ENCODE data around the gene ZNF665. TPM values are rescaled to one million over a fixed set of nuclear protein-coding genes. Genes with fewer than 3 reads are reported as not detected.
"Not testable (repeated sequence)": the region's sequence is repeated elsewhere in the genome, so short reads cannot be mapped to it uniquely, and the experiment has no call there.

Gene ZNF665
- total RNA-seq, 1 experiment from 2014 or later, result 0.77 TPM

GRCh38 chr19:53131085-53131590 is 62.0 kb downstream of the ZNF665 start:
- H3K9me2 ChIP-seq (replicated peaks; ENCODE audit: low read length), result no peaks in the 10 kb centered on the region
- ChIA-PET CTCF (interaction anchor here (0.6 kb wide), 1 partner anchor 615 kb away, joined by 3 read pairs; no protein-coding TSS in a partner anchor), POLR2A (ENCODE audit: unreplicated experiment) (no interaction called here)
- no peak overlapping the region for H2AFZ ChIP-seq (ENCODE audit: low read length)
- no peaks in the 10 kb centered on the region for H4K20me1 ChIP-seq (ENCODE audit: low read length)
- DNase-seq (no peak), ATAC-seq (no peak)
- no peaks in the 10 kb centered on the region for H3F3A ChIP-seq (ENCODE audit: low read length, unreplicated experiment)
- H3K79me2 ChIP-seq (ENCODE audit: low read length), result no peaks in the 10 kb centered on the region
- no peaks in the 10 kb centered on the region for H3K4me1 ChIP-seq (ENCODE audit: insufficient read depth, low read length)
- H3K9me3 ChIP-seq (ENCODE audit: low read length), result peaks cover 4% of the 10 kb centered on the region; the same call in 1 of the 2 replicates
- H3K4me3 ChIP-seq (ENCODE audit: low read length), result no peak overlapping the region
- H3K36me3 ChIP-seq (ENCODE audit: low read depth, low read length), result no peaks in the 10 kb centered on the region
- BruUV-seq (replicated peaks), result no TSS peak
- no peak overlapping the region for H3K27ac ChIP-seq (ENCODE audit: low read length)
- intact Hi-C loops (cut with micrococcal nuclease), result no loop called here
- TF ChIP-seq, protein P1, sequence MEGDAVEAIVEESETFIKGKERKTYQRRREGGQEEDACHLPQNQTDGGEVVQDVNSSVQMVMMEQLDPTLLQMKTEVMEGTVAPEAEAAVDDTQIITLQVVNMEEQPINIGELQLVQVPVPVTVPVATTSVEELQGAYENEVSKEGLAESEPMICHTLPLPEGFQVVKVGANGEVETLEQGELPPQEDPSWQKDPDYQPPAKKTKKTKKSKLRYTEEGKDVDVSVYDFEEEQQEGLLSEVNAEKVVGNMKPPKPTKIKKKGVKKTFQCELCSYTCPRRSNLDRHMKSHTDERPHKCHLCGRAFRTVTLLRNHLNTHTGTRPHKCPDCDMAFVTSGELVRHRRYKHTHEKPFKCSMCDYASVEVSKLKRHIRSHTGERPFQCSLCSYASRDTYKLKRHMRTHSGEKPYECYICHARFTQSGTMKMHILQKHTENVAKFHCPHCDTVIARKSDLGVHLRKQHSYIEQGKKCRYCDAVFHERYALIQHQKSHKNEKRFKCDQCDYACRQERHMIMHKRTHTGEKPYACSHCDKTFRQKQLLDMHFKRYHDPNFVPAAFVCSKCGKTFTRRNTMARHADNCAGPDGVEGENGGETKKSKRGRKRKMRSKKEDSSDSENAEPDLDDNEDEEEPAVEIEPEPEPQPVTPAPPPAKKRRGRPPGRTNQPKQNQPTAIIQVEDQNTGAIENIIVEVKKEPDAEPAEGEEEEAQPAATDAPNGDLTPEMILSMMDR (conservative IDR thresholded peaks at IDR 0.05; ENCODE audit: low read depth, low read length), result no peak
- TF ChIP-seq EZH2phosphoT487 (IDR thresholded peaks at IDR 0.05; ENCODE audit: borderline replicate concordance, low read length), result no peak
- peak overlapping the region; percentile 74; the same call in 1 of the 2 replicates for H3K4me2 ChIP-seq (ENCODE audit: low read length)
- no peaks in the 10 kb centered on the region for H3K27me3 ChIP-seq (ENCODE audit: low read length)
- H3K9ac ChIP-seq (ENCODE audit: low read length), result no peak overlapping the region

DNA sequence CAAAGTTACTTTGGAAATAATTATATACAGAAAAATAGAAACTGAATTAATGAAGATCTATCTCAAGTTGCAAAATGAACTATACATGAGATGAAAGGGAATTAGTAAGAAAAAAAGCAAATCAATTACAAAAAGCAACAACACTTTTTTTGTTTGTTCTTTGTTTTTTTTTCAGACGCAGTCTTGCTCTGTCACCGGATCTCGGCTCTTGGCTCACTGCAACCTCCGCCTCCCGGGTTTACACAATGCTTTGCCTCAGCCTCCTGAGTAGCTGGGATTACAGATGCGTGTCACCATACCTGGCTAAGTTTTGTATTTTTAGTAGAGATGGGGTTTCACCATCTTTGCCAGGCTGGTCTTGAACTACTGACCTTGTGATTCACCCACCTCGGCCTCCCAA is 62.7 kb downstream of the ZNF665 start:
- Histone ChIP-seq H3K9ac (ENCODE audit: low read length) (no peak overlapping the region), H3K27me3 (ENCODE audit: low read length) (no peaks in the 10 kb centered on the region), H3K4me3 (ENCODE audit: low read length) (no peak overlapping the region), H3K4me1 (ENCODE audit: insufficient read depth, low read length) (no peaks in the 10 kb centered on the region), H4K20me1 (ENCODE audit: low read length) (no peaks in the 10 kb centered on the region), H3K4me2 (ENCODE audit: low read length) (no peak overlapping the region), H2AFZ (ENCODE audit: low read length) (no peak overlapping the region), H3K9me2 (replicated peaks; ENCODE audit: low read length) (no peaks in the 10 kb centered on the region), H3K79me2 (ENCODE audit: low read length) (no peaks in the 10 kb centered on the region), H3F3A (ENCODE audit: low read length, unreplicated experiment) (no peaks in the 10 kb centered on the region), H3K36me3 (ENCODE audit: low read depth, low read length) (no peaks in the 10 kb centered on the region), H3K27ac (ENCODE audit: low read length) (no peak overlapping the region), H3K9me3 (ENCODE audit: low read length) (no peaks in the 10 kb centered on the region)
- TF ChIP-seq, protein P1 (conservative IDR thresholded peaks at IDR 0.05; ENCODE audit: low read depth, low read length), result no peak
- no peak for TF ChIP-seq EZH2 (IDR thresholded peaks at IDR 0.05; ENCODE audit: low read length, unreplicated experiment)
- TF ChIP-seq EZH2phosphoT487 (IDR thresholded peaks at IDR 0.05; ENCODE audit: borderline replicate concordance, low read length), result no peak
- POLR2A ChIA-PET (ENCODE audit: unreplicated experiment), result no interaction called here
- intact Hi-C loops (cut with micrococcal nuclease), result no loop called here
- CTCF ChIA-PET, result no interaction called here
- no TSS peak for BruUV-seq (replicated peaks)
- no peak for ATAC-seq
- DNase-seq, result no peak

- ATAC-seq; H3K9ac ChIP-seq (ENCODE audit: low read length); H3F3A ChIP-seq (ENCODE audit: low read length, unreplicated experiment); H3K9me2 ChIP-seq (replicated peaks; ENCODE audit: low read length); H4K20me1 ChIP-seq (ENCODE audit: low read length); intact Hi-C loops (cut with micrococcal nuclease); POLR2A ChIA-PET (ENCODE audit: unreplicated experiment); CTCF ChIA-PET; H3K4me1 ChIP-seq (ENCODE audit: insufficient read depth, low read length); BruUV-seq (replicated peaks); H3K27me3 ChIP-seq (ENCODE audit: low read length); H3K4me3 ChIP-seq (ENCODE audit: low read length); H3K4me2 ChIP-seq (ENCODE audit: low read length); DNase-seq; H3K27ac ChIP-seq (ENCODE audit: low read length); H3K79me2 ChIP-seq (ENCODE audit: low read length); H3K9me3 ChIP-seq (ENCODE audit: low read length); H3K36me3 ChIP-seq (ENCODE audit: low read depth, low read length); H2AFZ ChIP-seq (ENCODE audit: low read length): not testable (repeated sequence)
These were observed 66.2 kb downstream of the ZNF665 start for GRCh38 chr19:53126733-53127526.
